ENCODE results near the gene CERS1. TPM values are rescaled to one million over a fixed set of nuclear protein-coding genes. Genes with fewer than 3 reads are reported as not detected.
A peak's percentile ranks its signal among the peaks of the same experiment; 100 is the strongest.

CERS1 gene
- total RNA-seq, 1 donor from 2014 or later: not detected

DNA sequence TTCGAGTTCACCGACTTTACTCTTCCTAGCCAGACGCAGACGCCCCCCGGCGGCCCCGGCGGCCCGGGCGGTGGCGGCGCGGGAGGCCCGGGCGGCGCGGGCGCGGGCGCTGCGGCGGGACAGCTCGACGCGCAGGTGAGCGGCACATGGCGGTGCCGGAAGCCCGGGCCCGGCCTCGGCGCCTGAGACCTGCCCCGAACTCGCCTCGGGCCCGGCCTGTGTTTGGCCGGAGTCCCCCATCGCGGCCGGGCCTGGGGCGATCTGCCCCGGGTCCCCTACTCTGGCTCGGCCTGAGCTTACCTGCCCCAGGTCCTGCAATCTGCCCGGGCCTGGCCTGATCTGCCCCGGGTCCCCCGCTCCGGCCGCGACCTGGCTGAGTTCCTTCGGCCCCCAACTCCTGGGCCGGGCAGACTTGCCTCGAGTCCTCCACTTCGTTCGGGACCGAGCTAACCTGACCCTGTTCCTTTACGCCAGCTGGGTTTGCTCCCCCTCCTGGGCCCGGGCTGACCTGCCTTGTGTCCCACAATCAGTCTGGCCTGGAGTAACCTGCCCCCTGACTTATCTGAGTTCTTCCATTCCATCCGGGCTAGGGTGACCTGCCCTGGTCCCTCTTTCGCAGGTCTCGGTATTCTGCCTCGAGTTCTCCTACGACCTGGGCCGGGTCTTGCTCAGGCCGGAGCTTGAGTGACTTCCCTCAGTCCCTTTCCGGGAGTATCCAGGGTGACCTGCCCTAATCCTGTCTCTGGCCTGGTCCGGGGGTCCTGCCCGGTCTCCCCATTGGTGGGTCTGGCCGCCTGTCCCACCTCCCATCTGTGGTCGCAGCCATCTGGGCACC, 63.4 kb downstream of the CERS1 start:
- peaks cover 0 to 5% of the 10 kb centered on the region in 2 donors for H3K36me3 ChIP-seq
- H3K27me3 ChIP-seq: no peaks in the 10 kb centered on the region
- TF ChIP-seq, protein P1, sequence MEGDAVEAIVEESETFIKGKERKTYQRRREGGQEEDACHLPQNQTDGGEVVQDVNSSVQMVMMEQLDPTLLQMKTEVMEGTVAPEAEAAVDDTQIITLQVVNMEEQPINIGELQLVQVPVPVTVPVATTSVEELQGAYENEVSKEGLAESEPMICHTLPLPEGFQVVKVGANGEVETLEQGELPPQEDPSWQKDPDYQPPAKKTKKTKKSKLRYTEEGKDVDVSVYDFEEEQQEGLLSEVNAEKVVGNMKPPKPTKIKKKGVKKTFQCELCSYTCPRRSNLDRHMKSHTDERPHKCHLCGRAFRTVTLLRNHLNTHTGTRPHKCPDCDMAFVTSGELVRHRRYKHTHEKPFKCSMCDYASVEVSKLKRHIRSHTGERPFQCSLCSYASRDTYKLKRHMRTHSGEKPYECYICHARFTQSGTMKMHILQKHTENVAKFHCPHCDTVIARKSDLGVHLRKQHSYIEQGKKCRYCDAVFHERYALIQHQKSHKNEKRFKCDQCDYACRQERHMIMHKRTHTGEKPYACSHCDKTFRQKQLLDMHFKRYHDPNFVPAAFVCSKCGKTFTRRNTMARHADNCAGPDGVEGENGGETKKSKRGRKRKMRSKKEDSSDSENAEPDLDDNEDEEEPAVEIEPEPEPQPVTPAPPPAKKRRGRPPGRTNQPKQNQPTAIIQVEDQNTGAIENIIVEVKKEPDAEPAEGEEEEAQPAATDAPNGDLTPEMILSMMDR (IDR thresholded peaks at IDR 0.05): no peak
- H3K9me3 ChIP-seq: no peaks in the 10 kb centered on the region
- DNase-seq (ENCODE audit: low spot score in 2 of 2): no peak
- peak overlapping the region; percentile 95 for H3K4me3 ChIP-seq
- peak overlapping the region; percentile 34 to 82 for H3K27ac ChIP-seq
- intact Hi-C loops (cut with DNase I): loop anchor here (5.0 kb wide), 1 partner anchor 240 kb away; no protein-coding TSS in a partner anchor
- peaks cover 12 to 24% of the 10 kb centered on the region in 2 donors for H3K4me1 ChIP-seq

DNA sequence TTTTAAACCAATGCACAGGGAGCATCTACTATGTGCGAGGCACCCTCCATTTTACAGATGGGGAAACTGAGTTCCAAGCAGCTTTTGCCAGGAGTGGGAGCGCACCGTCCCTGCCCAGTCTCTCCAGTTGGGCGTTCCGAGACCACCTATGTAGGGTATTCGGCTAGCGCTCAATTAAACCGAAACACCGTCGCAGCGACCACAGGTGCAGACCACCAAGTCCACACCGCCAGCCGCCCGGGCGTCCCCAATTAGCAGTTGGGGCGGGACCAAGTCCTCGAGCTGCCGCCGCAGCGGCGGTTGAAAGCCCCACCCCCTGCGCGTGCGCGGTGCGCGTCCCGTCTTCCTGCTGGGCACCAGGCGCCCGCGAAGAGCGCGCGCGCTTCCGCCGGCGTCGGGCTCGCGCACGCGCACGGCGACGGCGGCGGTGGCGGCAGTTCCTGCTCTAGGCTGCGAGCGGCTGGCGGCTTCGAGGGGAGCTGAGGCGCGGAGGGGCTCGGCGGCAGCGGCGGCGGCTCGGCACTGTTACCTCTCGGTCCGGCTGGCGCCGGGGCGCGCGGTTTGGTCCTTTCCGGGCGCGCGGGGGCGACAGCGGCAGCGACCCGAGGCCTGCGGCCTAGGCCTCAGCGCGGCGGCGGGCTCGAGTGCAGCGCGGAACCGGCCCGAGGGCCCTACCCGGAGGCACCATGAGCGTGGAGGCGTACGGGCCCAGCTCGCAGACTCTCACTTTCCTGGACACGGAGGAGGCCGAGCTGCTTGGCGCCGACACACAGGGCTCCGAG, 64.2 kb downstream of the CERS1 start, which contains the start of gene UPF1:
Gene UPF1 (plus strand): TSS at position 436 of the 782 bp plus-strand sequence. CDS start 251 bp downstream, at position 687.
- intact Hi-C loops (cut with DNase I): loop anchor here (5.0 kb wide), 1 partner anchor 239 kb away; no protein-coding TSS in a partner anchor
- peak within 1 kb of the TSS; percentile 71 to 82 for H3K27ac ChIP-seq

DNA sequence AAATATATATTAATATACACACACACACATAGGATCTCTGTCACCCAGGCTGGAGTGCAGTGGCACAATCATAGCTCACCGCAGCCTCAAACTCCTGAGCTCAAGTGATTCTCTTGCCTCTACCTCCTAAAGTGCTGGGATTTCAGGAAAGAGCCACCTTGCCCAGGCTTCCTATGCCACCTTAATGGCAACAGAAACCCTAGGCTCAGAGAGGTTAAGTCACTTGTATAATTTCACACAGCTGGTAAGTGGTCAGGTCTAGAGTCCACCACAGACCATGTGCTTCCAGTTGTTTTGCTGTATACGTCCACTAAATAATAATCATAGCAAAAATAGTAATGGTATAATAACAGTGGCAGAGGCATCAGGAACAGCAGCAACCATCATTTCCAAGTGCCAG, 65.5 kb downstream of the CERS1 start:
- Histone ChIP-seq H3K27me3 (no peaks in the 10 kb centered on the region), H3K9me3 (peaks cover 7 to 9% of the 10 kb centered on the region in 2 donors), H3K4me1 (peaks cover 10 to 24% of the 10 kb centered on the region in 2 donors), H3K36me3 (peaks cover 0 to 5% of the 10 kb centered on the region in 2 donors), H3K4me3 (no peak overlapping the region), H3K27ac (no peak overlapping the region)
- TF ChIP-seq, protein P1 (IDR thresholded peaks at IDR 0.05): no peak
- intact Hi-C loops (cut with DNase I): loop anchor here (5.0 kb wide), 1 partner anchor 238 kb away; no protein-coding TSS in a partner anchor
- no peak for DNase-seq (ENCODE audit: low spot score in 2 of 2)

More for the DNA sequence above, 64.2 kb downstream of the CERS1 start, which contains the start of gene UPF1:
- peak within 1 kb of the TSS; percentile 95 for H3K4me3 ChIP-seq
- peaks cover 10 to 24% of the 10 kb centered on the region in 2 donors for H3K4me1 ChIP-seq
- H3K36me3 ChIP-seq: peaks cover 0 to 5% of the 10 kb centered on the region in 2 donors
- peak; percentile 27 to 94 for DNase-seq (ENCODE audit: low spot score in 2 of 2)
- no peaks in the 10 kb centered on the region for H3K27me3 ChIP-seq
- peaks cover 6 to 7% of the 10 kb centered on the region in 2 donors for H3K9me3 ChIP-seq
- TF ChIP-seq, protein P1 (IDR thresholded peaks at IDR 0.05): no peak

DNA sequence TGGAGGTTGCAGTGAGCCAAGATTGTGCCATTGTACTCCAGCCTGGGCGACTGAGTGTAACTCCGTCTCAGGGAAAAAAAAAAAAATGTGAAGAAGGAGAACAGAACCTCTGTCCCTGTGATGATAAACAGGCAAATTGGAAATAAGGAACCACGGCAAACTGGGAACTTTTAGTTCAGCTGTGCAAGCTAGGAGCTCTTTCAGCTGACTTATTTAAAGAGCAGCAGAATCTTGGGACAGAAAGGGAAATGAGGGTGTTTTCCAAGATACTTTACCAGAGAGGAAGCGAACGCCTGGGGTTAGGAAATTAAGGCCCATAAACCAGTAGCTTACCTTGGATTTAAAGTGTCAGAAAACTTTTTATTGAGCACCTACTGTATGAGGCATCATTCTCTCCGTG, 67.2 kb downstream of the CERS1 start:
- TF ChIP-seq, protein P1 (IDR thresholded peaks at IDR 0.05): no peak
- H3K27me3 ChIP-seq: no peaks in the 10 kb centered on the region
- peaks cover 2 to 11% of the 10 kb centered on the region in 2 donors for H3K4me1 ChIP-seq
- intact Hi-C loops (cut with DNase I): no loop called here
- H3K9me3 ChIP-seq: peaks cover 7 to 9% of the 10 kb centered on the region in 2 donors
- no peak overlapping the region for H3K27ac ChIP-seq
- H3K4me3 ChIP-seq: no peak overlapping the region
- H3K36me3 ChIP-seq: no peaks in the 10 kb centered on the region
- DNase-seq (ENCODE audit: low spot score in 2 of 2): no peak

Other genes with a start within 250 kb of the CERS1 start
- gene CRTC1, start 212.5 kb downstream of the CERS1 start, total RNA-seq: 10.0 TPM
- 5.0 TPM for gene COMP, start 104.9 kb downstream of the CERS1 start, total RNA-seq
- gene UPF1, start 64.2 kb downstream of the CERS1 start, total RNA-seq: 225 TPM
- gene COPE, start 23.2 kb upstream of the CERS1 start, total RNA-seq: 331 TPM
- gene DDX49, start 23.6 kb upstream of the CERS1 start, total RNA-seq: 51.6 TPM
- gene HOMER3, start 45.1 kb upstream of the CERS1 start, total RNA-seq: 93.0 TPM
- gene SUGP2, start 137.4 kb upstream of the CERS1 start, total RNA-seq: 23.6 TPM
- 34.7 TPM for gene ARMC6, start 137.4 kb upstream of the CERS1 start, total RNA-seq
- gene SLC25A42, start 167.8 kb upstream of the CERS1 start, total RNA-seq: 8.9 TPM
- gene TMEM161A, start 242.3 kb upstream of the CERS1 start, total RNA-seq: 14.5 TPM

Measured in ascending aorta (tissue), 2 donors.